Measurements from ENCODE around the gene SLC6A4. TPM values are rescaled to one million over a fixed set of nuclear protein-coding genes. Genes with fewer than 3 reads are reported as not detected.

Gene SLC6A4
- total and polyA plus RNA-seq, 2 of the 8 experiments (the other 6 are each of a cell fraction or from before 2014, with no cell fraction given): 0.09 to 0.33 TPM

GRCh38 chr17:30151471-30151870 lies 84.0 kb downstream of the SLC6A4 start (continued):
- TF ChIP-seq FOSL1 (IDR thresholded peaks at IDR 0.05; ENCODE audit: insufficient read depth, low read depth, low read length) (no peak), GABPA (IDR thresholded peaks at IDR 0.05; ENCODE audit: borderline replicate concordance, insufficient read depth, low read length) (no peak), CTBP2 (IDR thresholded peaks at IDR 0.05; ENCODE audit: borderline replicate concordance, insufficient read depth, insufficient read length, low read length) (no peak), CHD1 (IDR thresholded peaks at IDR 0.05; ENCODE audit: low read depth, low read length) (no peak), CEBPB (IDR thresholded peaks at IDR 0.05; ENCODE audit: low read depth, low read length) (no peak)

All from H1 (cell line).